GM12878 (cell line): Measurements from ENCODE around the gene DGKI. TPM values are rescaled to one million over a fixed set of nuclear protein-coding genes. Genes with fewer than 3 reads are reported as not detected.
"Not testable (repeated sequence)": the region's sequence is repeated elsewhere in the genome, so short reads cannot be mapped to it uniquely, and the experiment has no call there.

Experiments
- ATAC-seq: fragments of 200-7000 bp; cut with Tn5 transposase; 3 replicates; pipeline ENCODE4 v1.9.1; 2020; ENCODE audit warnings: mild to moderate bottlenecking, moderate library complexity
- BruUV-seq: library from RNA; stranded (reverse); fragments of 400-500 nt; replicated peaks from 2 replicates; lab custom pipeline; 2021; lab: Mats Ljungman, UMichigan
- CTCF ChIA-PET: fragments of 300-600 bp; sonication (Branson Sonifier 250); formaldehyde crosslinking; extraction: SDS; loops from one replicate; lab custom pipeline; 2021; ENCODE audit warnings: inconsistent platforms; lab: Yijun Ruan, JAX
- POLR2A ChIA-PET: fragments of 350-600 bp; formaldehyde crosslinking; extraction: SDS; loops from one replicate; lab custom pipeline; 2021; ENCODE audit warnings: inconsistent platforms; lab: Charles Lee
- RAD21 ChIA-PET: fragments of 300-600 bp; sonication (Branson Sonifier 250); formaldehyde crosslinking; loops from one replicate; lab custom pipeline; 2023; ENCODE audit warnings: antibody characterized with exemption; ENCODE audit not compliant: unreplicated experiment; lab: Charles Lee
- SMC1A ChIA-PET: fragments of 300-600 bp; sonication (Branson Sonifier 250); formaldehyde crosslinking; loops from one replicate; lab custom pipeline; 2023; ENCODE audit not compliant: unreplicated experiment, uncharacterized antibody; lab: Charles Lee
- DNase-seq: peaks from one replicate; pipeline ENCODE4 v3.0.0-alpha.2; 2011; ENCODE audit warnings: low read depth, low spot score
- FAIRE-seq: peaks from 3 replicates; lab custom pipeline; 2011; peaks lifted over from hg19 to GRCh38; lab: Jason Lieb, UNC
- H2AFZ ChIP-seq: 2 replicates; pipeline ENCODE4 v1.6.0; 2011; ENCODE audit warnings: low read depth, low read length, control low read depth; ENCODE audit not compliant: control insufficient read depth
- H3K27ac ChIP-seq: 2 replicates; pipeline ENCODE4 v1.5.1; 2011; ENCODE audit warnings: control low read depth; ENCODE audit not compliant: control insufficient read depth, insufficient read depth
- H3K27me3 ChIP-seq, 2 experiments: replicated peaks in 1 of 2; 2 replicates each; pipeline versions ENCODE4 v1.6.0 to v1.6.1; 2011; ENCODE audit warnings: low read length in 1 of 2; ENCODE audit not compliant: control insufficient read depth in 2 of 2, insufficient read depth in 2 of 2
- H3K36me3 ChIP-seq, 2 experiments: 2 replicates each; pipeline ENCODE4 v1.5.1; 2011; ENCODE audit warnings: low read length in 1 of 2; ENCODE audit not compliant: control insufficient read depth in 2 of 2, insufficient read depth in 2 of 2
- H3K4me1 ChIP-seq: 2 replicates; pipeline ENCODE4 v1.6.1; 2011; ENCODE audit warnings: mild to moderate bottlenecking, low read length, moderate library complexity, mixed read lengths; ENCODE audit not compliant: control insufficient read depth, insufficient read depth
- H3K4me2 ChIP-seq: 2 replicates; pipeline ENCODE4 v1.6.0; 2011; ENCODE audit warnings: control low read depth; ENCODE audit not compliant: control insufficient read depth, insufficient read depth
- H3K4me3 ChIP-seq: fragments of 200-600 bp; sonication (generic); 2 replicates; pipeline ENCODE4 v1.5.1; 2016
- H3K79me2 ChIP-seq: 2 replicates; pipeline ENCODE4 v1.6.0; 2011; ENCODE audit warnings: low read length; ENCODE audit not compliant: control insufficient read depth, insufficient read depth
- H3K9ac ChIP-seq: 2 replicates; pipeline ENCODE4 v1.8.0; 2011; ENCODE audit warnings: low read length, control low read depth, mixed read lengths; ENCODE audit not compliant: control insufficient read depth, insufficient read depth
- H3K9me3 ChIP-seq: replicated peaks from 3 replicates; pipeline ENCODE4 v1.5.1; 2011; ENCODE audit warnings: mild to moderate bottlenecking, low read length; ENCODE audit not compliant: control insufficient read depth, insufficient read depth
- H4K20me1 ChIP-seq: 2 replicates; pipeline ENCODE4 v1.6.0; 2011; ENCODE audit not compliant: control insufficient read depth, insufficient read depth
- CBFB ChIP-seq: IDR thresholded peaks from 2 replicates; pipeline ENCODE4 v1.6.1; 2016; ENCODE audit warnings: antibody characterized with exemption, low read depth
- CBX3 ChIP-seq: fragments of 200-600 bp; sonication (generic); IDR thresholded peaks from 2 replicates; pipeline ENCODE4 v1.6.1; 2016; ENCODE audit warnings: low read depth, borderline replicate concordance
- GABPA ChIP-seq: IDR thresholded peaks from 2 replicates; pipeline ENCODE4 v1.6.1; 2014; ENCODE audit warnings: antibody characterized with exemption, low read depth, mild to moderate bottlenecking, inconsistent platforms
- SIN3A ChIP-seq: IDR thresholded peaks from 2 replicates; pipeline ENCODE4 v1.6.1; 2012; ENCODE audit warnings: low read depth, low read length, improper control_type of control experiment
- SIX5 ChIP-seq: IDR thresholded peaks from 2 replicates; pipeline ENCODE4 v1.6.1; 2011; ENCODE audit warnings: mild to moderate bottlenecking, low read depth, low read length, moderate library complexity; ENCODE audit not compliant: severe bottlenecking
- ZBTB33 ChIP-seq: fragments of 450-650 bp; IDR thresholded peaks from 2 replicates; pipeline ENCODE4 v1.6.1; 2017; ENCODE audit warnings: mild to moderate bottlenecking
- WGBS: methylation state at CpG from one replicate; pipeline ENCODE4 v1.1.6; 2016; ENCODE audit warnings: low lambda C conversion rate; ENCODE audit not compliant: insufficient replicate concordance, insufficient coverage; ENCODE audit errors: missing lambda C conversion rate; 5-methylcytosine and 5-hydroxymethylcytosine counted together
- in situ Hi-C: fragments of 300-500 bp; cut with MboI; formaldehyde crosslinking; loops from 9 replicates; pipeline ENCODE4 v1.14.3; 2018; ENCODE audit warnings: mixed read lengths
- intact Hi-C: fragments of 100-400 bp; cut with micrococcal nuclease; formaldehyde crosslinking; loops from one replicate; pipeline ENCODE4 v1.14.2; 2022; ENCODE audit not compliant: unreplicated experiment
- polyA plus RNA-seq, 11 experiments: library from polyadenylated mRNA; depleted of rRNA in 4 of 11; unstranded in 6 of 11; stranded (reverse) in 5 of 11; fragments of >200 nt; fragmentation: Nextera tagmentation in 4 of 11; fragmentation: Illumina TruSeq in 1 of 11; extraction: Ambion mirVana in 4 of 11; extraction: Trizol in 1 of 11; gene quantifications; 1 replicate in 1 of 11; 2 replicates in 10 of 11; pipeline versions ENCODE4 v1.2.1 to v1.2.3, GENCODE V29; 2011 to 2016; ENCODE audit warnings: inconsistent platforms in 2 of 11, missing spikeins in 2 of 11, low read depth in 1 of 11
- total RNA-seq, 4 experiments: library from RNA; depleted of rRNA in 3 of 4; stranded (reverse); fragments of >200 nt in 3 of 4; fragmentation: Illumina TruSeq in 1 of 4; extraction: Trizol in 1 of 4; gene quantifications; 2 replicates each; pipeline versions ENCODE4 v1.2.1 to v1.2.3, GENCODE V29; 2013 to 2021

DGKI gene
- total and polyA plus RNA-seq, 10 of the 15 experiments (the other 5 are each of a cell fraction or from before 2014, with no cell fraction given) = 10.4 to 37.1 (median 22.1) TPM

- TF ChIP-seq CBFB (no peak), SIN3A (no peak), SIX5 (no peak)
Observed at GRCh38 chr7:137832382-137832781, 14.4 kb downstream of the DGKI start (continued).

GRCh38 chr7:137831555-137831954 lies 15.2 kb downstream of the DGKI start:
- intact Hi-C loops, H2AFZ ChIP-seq, H3K4me1 ChIP-seq, ATAC-seq, in situ Hi-C loops, H4K20me1 ChIP-seq, FAIRE-seq, BruUV-seq, H3K27ac ChIP-seq, H3K79me2 ChIP-seq, H3K4me3 ChIP-seq, RAD21 ChIA-PET, DNase-seq, H3K36me3 ChIP-seq, H3K27me3 ChIP-seq, H3K4me2 ChIP-seq, H3K9ac ChIP-seq, H3K9me3 ChIP-seq: not testable (repeated sequence)
- 50% methylated on average over 1 of the region's 1 CpG for WGBS
- CTCF ChIA-PET = interaction anchor here (1.2 kb wide), 1 partner anchor 10 kb away, joined by 3 read pairs; no protein-coding TSS in a partner anchor
- SMC1A ChIA-PET = interaction anchor here (0.6 to 12.1 kb wide), 4 partner anchors 8 to 58 kb away, joined by 3 to 281 read pairs (median 10); no protein-coding TSS in a partner anchor
- POLR2A ChIA-PET = interaction anchor here (3.4 kb wide), 1 partner anchor 9 kb away, joined by 9 read pairs; no protein-coding TSS in a partner anchor

- POLR2A ChIA-PET = interaction anchor here (1.3 to 3.4 kb wide), 5 partner anchors 9 to 15 kb away, joined by 4 to 9 read pairs (median 4); no protein-coding TSS in a partner anchor
- CTCF ChIA-PET = interaction anchor here (0.9 to 2.0 kb wide), 3 partner anchors 9 to 11 kb away, joined by 3 to 5 read pairs (median 4); no protein-coding TSS in a partner anchor
- Histone ChIP-seq H2AFZ (no peak overlapping the region), H3K27ac (no peak overlapping the region), H3K27me3 (no peaks in the 10 kb centered on the region), H3K36me3 (no peaks in the 10 kb centered on the region), H3K4me3 (no peak overlapping the region), H4K20me1 (no peaks in the 10 kb centered on the region), H3K79me2 (no peaks in the 10 kb centered on the region), H3K9me3 (peaks cover 10% of the 10 kb centered on the region), H3K9ac (no peak overlapping the region), H3K4me2 (no peak overlapping the region), H3K4me1 (no peaks in the 10 kb centered on the region)
- DNase-seq (no peak), ATAC-seq (no peak), FAIRE-seq (no peak)
- intact Hi-C loops = no loop called here
- RAD21 ChIA-PET = interaction anchor here (1.3 to 9.6 kb wide), 4 partner anchors 9 to 174 kb away, joined by 3 to 109 read pairs (median 6); no protein-coding TSS in a partner anchor
- WGBS = 57% methylated on average over 7 of the region's 7 CpGs
- in situ Hi-C loops = no loop called here
- no peak for TF ChIP-seq CBX3
- no peak for TF ChIP-seq GABPA
- TF ChIP-seq ZBTB33 = no peak
- SMC1A ChIA-PET = interaction anchor here (0.6 to 12.1 kb wide), 11 partner anchors 8 to 173 kb away, joined by 3 to 281 read pairs (median 4); no protein-coding TSS in a partner anchor
- BruUV-seq = no TSS peak
Observed at GRCh38 chr7:137829337-137829992, 17.3 kb downstream of the DGKI start.
